HG03460 (cell line): ENCODE data around the gene AP5S1.
"Not testable (repeated sequence)": the region's sequence is repeated elsewhere in the genome, so short reads cannot be mapped to it uniquely, and the experiment has no call there.

ENCODE experiments used
- ATAC-seq: cut with Tn5 transposase; IDR thresholded peaks from one replicate; pipeline ENCODE4 v1.9.1; 2021; ENCODE audit not compliant: unreplicated experiment

The AP5S1 gene

GRCh38 chr20:3789201-3789600 is 31.1 kb upstream of the AP5S1 start:
- not testable (repeated sequence) for ATAC-seq

DNA sequence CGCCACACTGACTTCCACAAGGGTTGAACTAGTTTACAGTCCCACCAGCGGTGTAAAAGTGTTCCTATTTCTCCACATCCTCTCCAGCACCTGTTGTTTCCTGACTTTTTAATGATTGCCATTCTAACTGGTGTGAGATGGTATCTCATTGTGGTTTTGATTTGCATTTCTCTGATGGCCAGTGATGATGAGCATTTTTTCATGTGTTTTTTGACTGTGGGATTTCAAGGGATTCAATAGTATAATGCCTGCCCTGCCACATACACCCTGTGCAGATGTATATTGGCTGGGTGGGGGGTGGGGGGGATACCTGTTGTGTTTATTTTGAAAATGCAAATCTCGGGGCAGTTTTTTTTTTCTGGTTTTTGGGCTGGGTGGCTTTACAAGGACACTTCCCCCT is 26.2 kb upstream of the AP5S1 start:
- ATAC-seq = not testable (repeated sequence)

DNA sequence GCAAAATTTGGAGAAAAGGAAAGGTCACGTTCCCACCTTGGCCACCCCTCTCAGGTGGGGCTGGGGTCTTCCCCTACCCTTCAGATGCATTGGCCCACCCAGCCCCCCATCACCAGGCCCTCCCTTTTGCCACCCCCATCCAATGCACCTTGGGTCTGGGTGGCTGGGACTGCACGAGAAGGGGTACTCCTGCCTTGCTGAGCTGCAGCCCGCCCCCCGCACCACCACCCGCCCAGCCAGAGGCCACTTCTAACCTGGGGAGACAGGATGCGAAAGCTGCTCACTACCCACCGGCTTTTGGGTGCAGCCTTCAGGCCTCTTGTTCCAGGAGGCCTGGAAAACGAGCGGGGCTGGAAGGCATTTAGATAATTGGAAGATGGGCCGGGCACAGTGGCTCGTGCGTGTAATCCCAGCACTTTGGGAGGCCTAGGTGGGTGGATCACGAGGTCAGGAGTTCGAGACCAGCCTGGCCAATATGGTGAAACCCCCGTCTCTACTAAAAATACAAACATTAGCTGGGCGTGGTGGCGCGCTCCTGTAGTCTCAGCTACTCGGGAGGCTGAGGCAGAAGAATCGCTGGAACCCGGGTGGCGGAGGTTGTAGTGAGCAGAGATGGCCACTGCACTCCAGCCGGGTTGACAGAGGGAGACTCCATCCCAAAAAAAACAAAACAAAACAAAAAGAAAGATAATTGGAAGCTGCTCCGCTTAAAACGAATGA is 25.5 kb upstream of the AP5S1 start:
- no peak for ATAC-seq

- peak; percentile 62 for ATAC-seq
Measured at GRCh38 chr20:3795511-3796468, 24.6 kb upstream of the AP5S1 start, which contains the start of gene CDC25B. Gene CDC25B, plus strand, starts transcription at chr20:3796310. Its CDS starts 222 bp downstream, at chr20:3796532.

- ATAC-seq = no peak
Measured at GRCh38 chr20:3796477-3797225, 23.7 kb upstream of the AP5S1 start.

- ATAC-seq = no peak
Measured at GRCh38 chr20:3797226-3797545, 23.2 kb upstream of the AP5S1 start.

DNA sequence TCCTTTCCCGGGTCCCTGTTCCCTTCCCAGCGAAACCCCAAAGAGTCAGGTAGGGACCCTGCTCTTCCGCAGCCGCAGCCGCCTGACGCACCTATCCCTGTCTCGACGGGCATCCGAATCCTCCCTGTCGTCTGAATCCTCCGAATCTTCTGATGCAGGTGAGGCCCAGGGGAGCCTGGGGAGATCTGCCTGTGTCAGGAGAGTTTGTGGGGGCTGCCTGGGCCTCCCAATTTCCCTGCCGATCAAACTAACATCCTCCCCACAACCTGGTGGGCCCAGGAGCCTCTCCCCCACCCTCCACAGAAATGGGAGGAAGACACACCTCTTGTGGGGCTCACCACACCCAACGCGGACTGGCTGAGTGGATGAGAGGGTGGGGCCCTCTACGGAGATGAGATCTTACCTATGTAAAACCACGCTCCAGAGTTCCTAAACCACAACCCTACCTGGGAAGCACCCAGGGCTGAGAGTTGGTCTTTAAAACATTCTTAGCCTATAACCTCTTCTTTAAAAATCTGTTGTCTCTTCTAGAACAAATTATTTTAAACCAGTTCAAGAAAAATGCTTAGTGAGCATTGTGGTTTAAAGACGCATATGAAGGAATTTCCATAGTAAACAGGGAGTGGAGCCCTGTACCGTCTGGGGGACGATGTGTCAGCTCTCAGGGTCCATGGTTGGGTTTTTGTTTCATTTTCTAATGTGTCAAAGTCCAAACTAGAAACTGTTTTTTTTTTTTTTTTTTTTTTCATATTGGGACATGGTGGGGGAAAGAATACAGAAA is 22.6 kb upstream of the AP5S1 start:
- no peak for ATAC-seq

GRCh38 chr20:3798373-3798768 is 22.0 kb upstream of the AP5S1 start:
- ATAC-seq = no peak

GRCh38 chr20:3798908-3799248 is 21.5 kb upstream of the AP5S1 start:
- ATAC-seq = no peak

DNA sequence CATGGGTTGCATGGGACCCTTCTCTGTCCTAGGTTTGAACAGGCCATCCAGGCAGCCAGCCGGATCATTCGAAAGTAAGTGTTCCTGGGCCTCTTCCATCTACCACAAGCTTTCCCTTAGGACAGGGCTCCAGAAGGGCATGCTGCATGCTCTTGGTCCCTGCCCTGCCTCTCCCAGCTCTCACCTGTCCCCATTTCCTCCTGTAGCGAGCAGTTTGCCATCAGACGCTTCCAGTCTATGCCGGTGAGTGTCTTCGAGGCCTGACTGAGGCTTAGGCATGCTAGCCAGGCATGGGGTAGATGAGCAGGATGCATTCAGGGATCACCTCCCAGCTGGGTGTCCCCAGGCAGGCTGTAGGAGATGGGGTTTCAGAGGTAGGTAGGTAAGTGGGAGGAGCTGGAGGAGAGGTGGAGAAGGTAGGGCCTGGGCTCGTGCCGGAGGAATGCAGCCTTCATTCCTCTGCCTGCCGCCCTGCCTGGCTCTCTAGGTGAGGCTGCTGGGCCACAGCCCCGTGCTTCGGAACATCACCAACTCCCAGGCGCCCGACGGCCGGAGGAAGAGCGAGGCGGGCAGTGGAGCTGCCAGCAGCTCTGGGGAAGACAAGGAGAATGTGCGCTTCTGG is 20.0 kb upstream of the AP5S1 start:
- ATAC-seq = no peak

DNA sequence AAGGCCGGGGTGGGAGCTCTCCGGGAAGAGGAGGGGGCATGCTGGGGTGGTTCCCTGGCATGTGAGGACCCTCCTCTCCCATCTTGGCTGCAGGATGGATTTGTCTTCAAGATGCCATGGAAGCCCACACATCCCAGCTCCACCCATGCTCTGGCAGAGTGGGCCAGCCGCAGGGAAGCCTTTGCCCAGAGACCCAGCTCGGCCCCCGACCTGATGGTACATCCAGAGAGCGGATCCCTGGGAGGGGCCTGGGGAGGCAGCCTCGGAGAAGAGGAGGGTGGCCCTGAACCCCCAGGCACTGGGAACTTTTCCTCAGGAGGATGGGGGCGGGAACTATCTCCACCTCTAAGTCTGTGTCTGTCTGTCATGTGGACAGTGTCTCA is 19.5 kb upstream of the AP5S1 start:
- ATAC-seq = no peak

GRCh38 chr20:3801299-3801698 is 19.0 kb upstream of the AP5S1 start:
- ATAC-seq = no peak

- no peak for ATAC-seq
Measured at GRCh38 chr20:3801846-3802245, 18.5 kb upstream of the AP5S1 start.

GRCh38 chr20:3802524-3803239 is 17.7 kb upstream of the AP5S1 start:
- ATAC-seq = no peak

DNA sequence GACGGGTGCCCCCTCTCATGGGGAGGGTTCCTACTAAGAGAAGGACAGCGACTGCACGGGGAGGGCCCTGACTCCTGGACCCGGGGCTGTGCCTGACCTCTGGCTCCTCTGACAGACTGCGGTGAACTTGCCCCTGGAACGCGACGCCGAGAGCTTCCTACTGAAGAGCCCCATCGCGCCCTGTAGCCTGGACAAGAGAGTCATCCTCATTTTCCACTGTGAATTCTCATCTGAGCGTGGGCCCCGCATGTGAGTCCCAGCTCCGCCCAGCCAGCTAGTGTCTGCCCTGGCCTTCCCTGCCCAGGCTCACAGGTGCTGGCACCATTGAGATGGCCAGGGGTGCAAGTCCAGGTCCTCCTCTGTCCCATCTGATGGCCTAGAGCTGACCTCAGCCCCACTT is 17.1 kb upstream of the AP5S1 start:
- ATAC-seq = no peak

- ATAC-seq = no peak
Measured at GRCh38 chr20:3803854-3804253, 16.5 kb upstream of the AP5S1 start.

DNA sequence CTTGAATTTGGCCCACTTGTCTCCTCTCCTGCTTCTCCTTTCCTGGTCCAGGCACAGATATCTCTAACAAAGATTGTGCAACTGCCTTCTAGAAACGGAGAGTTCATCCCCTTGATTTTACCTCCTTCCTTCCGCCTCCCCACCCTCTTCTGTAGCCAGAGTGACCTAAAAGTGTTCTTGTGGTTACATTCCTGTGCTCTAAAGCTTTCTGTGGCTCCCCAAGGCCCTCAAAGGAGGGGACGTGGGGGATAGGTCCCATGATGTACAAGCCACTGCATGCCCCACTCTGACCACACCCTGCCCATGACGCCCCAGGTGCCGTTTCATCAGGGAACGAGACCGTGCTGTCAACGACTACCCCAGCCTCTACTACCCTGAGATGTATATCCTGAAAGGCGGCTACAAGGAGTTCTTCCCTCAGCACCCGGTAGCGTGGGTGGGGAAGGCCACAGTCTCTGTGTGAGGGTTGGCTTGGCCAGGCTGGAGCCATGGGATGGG is 16.0 kb upstream of the AP5S1 start:
- no peak for ATAC-seq

DNA sequence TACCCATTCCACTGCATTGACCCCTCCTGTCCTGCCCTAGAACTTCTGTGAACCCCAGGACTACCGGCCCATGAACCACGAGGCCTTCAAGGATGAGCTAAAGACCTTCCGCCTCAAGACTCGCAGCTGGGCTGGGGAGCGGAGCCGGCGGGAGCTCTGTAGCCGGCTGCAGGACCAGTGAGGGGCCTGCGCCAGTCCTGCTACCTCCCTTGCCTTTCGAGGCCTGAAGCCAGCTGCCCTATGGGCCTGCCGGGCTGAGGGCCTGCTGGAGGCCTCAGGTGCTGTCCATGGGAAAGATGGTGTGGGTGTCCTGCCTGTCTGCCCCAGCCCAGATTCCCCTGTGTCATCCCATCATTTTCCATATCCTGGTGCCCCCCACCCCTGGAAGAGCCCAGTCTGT is 15.6 kb upstream of the AP5S1 start:
- ATAC-seq = no peak

- ATAC-seq = no peak
Measured at GRCh38 chr20:3808544-3808943, 11.8 kb upstream of the AP5S1 start.
